ENCODE results near the gene LOXL3. TPM values are rescaled to one million over a fixed set of nuclear protein-coding genes. Genes with fewer than 3 reads are reported as not detected.

LOXL3 gene
- total RNA-seq, 3 donors from 2014 or later (not counting 1 experiment from before 2014, with no cell fraction given), result 0.43 to 2.0 (median 0.93) TPM

DNA sequence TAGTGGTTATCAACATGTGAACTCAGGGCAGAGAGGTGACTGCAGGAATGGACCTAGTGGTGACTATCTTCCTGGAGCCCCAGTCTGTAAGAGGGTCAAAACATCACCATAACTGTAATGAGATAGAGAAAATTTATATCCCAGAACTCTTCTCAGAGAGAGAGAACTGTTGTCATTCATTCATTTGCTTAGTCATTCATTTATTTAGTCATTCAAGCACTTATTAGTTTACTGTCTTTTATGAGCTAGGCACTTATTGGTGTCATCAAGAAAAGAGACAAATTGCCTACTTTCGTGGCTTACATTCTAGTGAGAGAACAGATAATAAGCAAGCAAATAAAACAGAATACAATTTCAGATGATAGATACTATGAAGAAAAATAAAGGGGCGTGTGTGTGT, 34.9 kb upstream of the LOXL3 start:
- Mint-ChIP-seq H3K4me1 (no peaks in the 10 kb centered on the region), H3K9me3 (no peaks in the 10 kb centered on the region), H3K36me3 (no peaks in the 10 kb centered on the region), H3K27me3 (ENCODE audit: low read depth in 2 of 2) (peaks cover 12 to 24% of the 10 kb centered on the region in 2 donors), H3K27ac (no peak overlapping the region), H3K4me3 (no peak overlapping the region)
- Histone ChIP-seq H3K9me3 (ENCODE audit: control insufficient read depth, insufficient read depth, low read length) (no peaks in the 10 kb centered on the region), H3K4me3 (ENCODE audit: low read length) (no peak overlapping the region), H3K4me1 (ENCODE audit: control insufficient read depth, insufficient read depth, low read length) (no peaks in the 10 kb centered on the region), H3K27me3 (ENCODE audit: control insufficient read depth, insufficient read depth, low read length) (peaks cover 5% of the 10 kb centered on the region), H3K36me3 (ENCODE audit: control insufficient read depth, insufficient read depth, low read length) (no peaks in the 10 kb centered on the region), H3K27ac (ENCODE audit: low read length) (no peak overlapping the region)
- DNase-seq (no peak), ATAC-seq (no peak)
- WGBS (ENCODE audit: insufficient coverage), result 100% methylated on average over 1 of the region's 2 CpGs
- TF ChIP-seq, protein P1, sequence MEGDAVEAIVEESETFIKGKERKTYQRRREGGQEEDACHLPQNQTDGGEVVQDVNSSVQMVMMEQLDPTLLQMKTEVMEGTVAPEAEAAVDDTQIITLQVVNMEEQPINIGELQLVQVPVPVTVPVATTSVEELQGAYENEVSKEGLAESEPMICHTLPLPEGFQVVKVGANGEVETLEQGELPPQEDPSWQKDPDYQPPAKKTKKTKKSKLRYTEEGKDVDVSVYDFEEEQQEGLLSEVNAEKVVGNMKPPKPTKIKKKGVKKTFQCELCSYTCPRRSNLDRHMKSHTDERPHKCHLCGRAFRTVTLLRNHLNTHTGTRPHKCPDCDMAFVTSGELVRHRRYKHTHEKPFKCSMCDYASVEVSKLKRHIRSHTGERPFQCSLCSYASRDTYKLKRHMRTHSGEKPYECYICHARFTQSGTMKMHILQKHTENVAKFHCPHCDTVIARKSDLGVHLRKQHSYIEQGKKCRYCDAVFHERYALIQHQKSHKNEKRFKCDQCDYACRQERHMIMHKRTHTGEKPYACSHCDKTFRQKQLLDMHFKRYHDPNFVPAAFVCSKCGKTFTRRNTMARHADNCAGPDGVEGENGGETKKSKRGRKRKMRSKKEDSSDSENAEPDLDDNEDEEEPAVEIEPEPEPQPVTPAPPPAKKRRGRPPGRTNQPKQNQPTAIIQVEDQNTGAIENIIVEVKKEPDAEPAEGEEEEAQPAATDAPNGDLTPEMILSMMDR (IDR thresholded peaks at IDR 0.05), result no peak
- intact Hi-C loops (cut with micrococcal nuclease), result no loop called here

DNA sequence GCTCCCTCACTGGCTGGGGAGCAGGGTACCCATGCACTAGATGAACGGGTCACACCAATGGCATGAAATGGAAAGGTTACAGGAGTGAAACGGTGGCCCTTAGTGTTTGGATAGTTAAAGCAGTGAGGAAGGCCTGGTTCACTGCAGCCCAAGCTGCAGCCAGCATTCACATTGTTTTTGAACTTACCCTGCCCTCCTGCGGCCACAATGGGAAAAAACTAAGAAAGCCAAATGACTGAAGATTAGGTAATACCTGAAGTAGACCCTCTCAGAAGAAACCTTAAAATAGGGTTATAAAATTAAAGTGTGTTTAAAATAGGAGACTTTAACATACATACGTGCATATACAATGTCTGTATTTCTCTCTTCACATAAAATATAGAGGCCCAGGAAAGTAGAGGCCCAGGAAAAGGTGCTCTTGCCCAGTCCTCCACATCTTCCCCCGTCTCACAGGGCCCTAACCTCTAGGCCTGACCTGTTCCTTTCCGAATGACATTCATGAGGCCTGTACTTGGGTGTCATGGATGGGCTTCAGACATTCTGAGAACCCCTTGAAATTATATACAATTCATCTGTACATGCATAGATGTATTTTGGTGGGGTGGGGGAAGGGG, 34.0 kb upstream of the LOXL3 start:
- no peaks in the 10 kb centered on the region for H3K9me3 Mint-ChIP-seq
- H3K4me3 ChIP-seq (ENCODE audit: low read length), result no peak overlapping the region
- H3K4me1 Mint-ChIP-seq, result no peaks in the 10 kb centered on the region
- H3K27ac Mint-ChIP-seq, result no peak overlapping the region
- peaks cover 6 to 15% of the 10 kb centered on the region in 2 donors for H3K27me3 Mint-ChIP-seq (ENCODE audit: low read depth in 2 of 2)
- no peaks in the 10 kb centered on the region for H3K36me3 Mint-ChIP-seq
- no peaks in the 10 kb centered on the region for H3K9me3 ChIP-seq (ENCODE audit: control insufficient read depth, insufficient read depth, low read length)
- no peaks in the 10 kb centered on the region for H3K4me1 ChIP-seq (ENCODE audit: control insufficient read depth, insufficient read depth, low read length)
- intact Hi-C loops (cut with micrococcal nuclease), result loop anchor here (1.0 kb wide), 1 partner anchor 104 kb away; the partner anchor contains the start of gene TTC31
- no peak overlapping the region for H3K4me3 Mint-ChIP-seq
- H3K36me3 ChIP-seq (ENCODE audit: control insufficient read depth, insufficient read depth, low read length), result no peaks in the 10 kb centered on the region
- peaks cover 2% of the 10 kb centered on the region for H3K27me3 ChIP-seq (ENCODE audit: control insufficient read depth, insufficient read depth, low read length)
- no peak overlapping the region for H3K27ac ChIP-seq (ENCODE audit: low read length)
- 28% methylated on average over 6 of the region's 6 CpGs for WGBS (ENCODE audit: insufficient coverage)
- TF ChIP-seq, protein P1 (IDR thresholded peaks at IDR 0.05), result peak; percentile 51
- DNase-seq (peak; percentile 48 to 82), ATAC-seq (peak; percentile 81 to 91 (median 90))

DNA sequence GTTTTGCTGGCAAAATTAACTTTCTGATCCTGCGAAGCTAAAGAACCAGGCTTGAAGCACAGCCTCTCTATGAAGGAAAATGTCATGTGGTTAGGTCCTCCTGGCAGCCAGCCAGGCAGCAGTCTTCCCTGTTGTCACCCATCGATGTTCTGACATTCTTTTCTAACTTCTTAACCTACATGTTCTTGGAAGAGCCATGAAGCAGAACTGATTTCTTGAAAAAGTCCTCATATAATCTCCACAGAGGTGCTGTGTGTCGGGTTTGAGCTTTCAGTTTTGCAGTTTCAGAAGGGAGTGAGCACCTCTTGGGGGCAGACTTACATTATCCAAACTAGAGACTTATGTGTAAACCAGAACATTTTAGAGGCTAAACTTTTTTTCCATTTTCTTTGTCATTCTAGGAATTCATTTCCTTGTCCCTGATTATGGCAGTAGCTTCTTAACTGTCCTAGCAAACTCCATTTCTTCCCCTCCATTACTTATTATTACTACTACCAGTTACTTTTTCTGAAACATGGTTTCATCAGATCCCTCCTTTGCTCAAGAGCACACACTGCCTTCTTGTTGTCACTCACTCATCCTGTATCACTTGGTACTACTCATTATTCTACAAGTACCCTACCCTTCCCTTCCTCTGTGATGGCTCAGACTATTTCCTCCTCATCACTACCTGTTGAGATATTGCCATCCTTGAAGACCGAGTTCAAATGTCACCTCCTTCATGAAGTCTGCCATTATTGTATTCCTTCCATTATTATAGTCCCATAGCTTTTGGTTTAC, 31.9 kb upstream of the LOXL3 start:
- Histone ChIP-seq H3K36me3 (ENCODE audit: control insufficient read depth, insufficient read depth, low read length) (no peaks in the 10 kb centered on the region), H3K9me3 (ENCODE audit: control insufficient read depth, insufficient read depth, low read length) (no peaks in the 10 kb centered on the region), H3K4me3 (ENCODE audit: low read length) (no peak overlapping the region), H3K4me1 (ENCODE audit: control insufficient read depth, insufficient read depth, low read length) (no peaks in the 10 kb centered on the region), H3K27me3 (ENCODE audit: control insufficient read depth, insufficient read depth, low read length) (no peaks in the 10 kb centered on the region), H3K27ac (ENCODE audit: low read length) (no peak overlapping the region)
- intact Hi-C loops (cut with micrococcal nuclease), result no loop called here
- Mint-ChIP-seq H3K27ac (no peak overlapping the region), H3K36me3 (no peaks in the 10 kb centered on the region), H3K9me3 (no peaks in the 10 kb centered on the region), H3K27me3 (ENCODE audit: low read depth in 2 of 2) (peaks cover 0 to 5% of the 10 kb centered on the region in 2 donors), H3K4me3 (no peak overlapping the region), H3K4me1 (no peaks in the 10 kb centered on the region)
- DNase-seq (peak in 1 of 2 donors; percentile 38), ATAC-seq (no peak)
- TF ChIP-seq, protein P1 (IDR thresholded peaks at IDR 0.05), result no peak
- 40% methylated on average over 4 of the region's 4 CpGs for WGBS (ENCODE audit: insufficient coverage)

Data from natural killer cell (primary cell).